Caco-2 (cell line): ENCODE results near the gene SCFD2. TPM values are rescaled to one million over a fixed set of nuclear protein-coding genes. Genes with fewer than 3 reads are reported as not detected.

ENCODE experiments used
- BruUV-seq: library from RNA; stranded (reverse); fragments of 400-500 nt; replicated peaks from 2 replicates; lab custom pipeline; 2021; lab: Mats Ljungman, UMichigan
- CTCF ChIA-PET: fragments of 300-600 bp; sonication (Branson Sonifier 250); formaldehyde crosslinking; loops from one replicate; lab custom pipeline; 2022; ENCODE audit warnings: antibody characterized with exemption; lab: Charles Lee
- POLR2A ChIA-PET: fragments of 300-600 bp; sonication (Branson Sonifier 250); formaldehyde crosslinking; loops from one replicate; lab custom pipeline; 2022; ENCODE audit warnings: antibody characterized with exemption; lab: Charles Lee
- DNase-seq, 2 experiments: peaks; one replicate each; pipeline versions ENCODE4 v3.0.0 to v3.0.0-alpha.2; 2020 to 2022
- H3K27me3 ChIP-seq: replicated peaks from 2 replicates; pipeline ENCODE4 v1.6.0; 2011; ENCODE audit warnings: low read length; ENCODE audit not compliant: control insufficient read depth, insufficient read depth
- H3K36me3 ChIP-seq: 2 replicates; pipeline ENCODE4 v1.5.1; 2011; ENCODE audit warnings: low read length; ENCODE audit not compliant: control insufficient read depth, insufficient read depth
- H3K4me1 ChIP-seq: fragments of 250-450 bp; sonication (Bioruptor Pico); 2 replicates; pipeline ENCODE4 v1.5.1; 2020; ENCODE audit warnings: mild to moderate bottlenecking
- H3K4me3 ChIP-seq: 2 replicates; pipeline ENCODE4 v1.5.1; 2011; ENCODE audit warnings: low read depth, mild to moderate bottlenecking, control low read depth, low read length
- H3K9me3 ChIP-seq: fragments of 250-450 bp; sonication (Bioruptor Pico); 2 replicates; pipeline ENCODE4 v1.5.1; 2020; ENCODE audit warnings: mild to moderate bottlenecking, moderate library complexity
- H3K27ac Mint-ChIP-seq: one replicate; pipeline ENCODE4 v1.8.0; 2022; ENCODE audit warnings: mixed read lengths; ENCODE audit not compliant: unreplicated experiment
- H3K27me3 Mint-ChIP-seq: one replicate; pipeline ENCODE4 v1.8.0; 2022; ENCODE audit warnings: mixed read lengths; ENCODE audit not compliant: insufficient read depth, unreplicated experiment
- H3K36me3 Mint-ChIP-seq: one replicate; pipeline ENCODE4 v1.8.0; 2022; ENCODE audit warnings: mild to moderate bottlenecking, mixed read lengths; ENCODE audit not compliant: insufficient read depth, unreplicated experiment
- H3K4me1 Mint-ChIP-seq: one replicate; pipeline ENCODE4 v1.8.0; 2022; ENCODE audit warnings: low read depth, mixed read lengths; ENCODE audit not compliant: unreplicated experiment
- H3K4me3 Mint-ChIP-seq: one replicate; pipeline ENCODE4 v1.8.0; 2022; ENCODE audit warnings: mild to moderate bottlenecking, moderate library complexity, mixed read lengths; ENCODE audit not compliant: unreplicated experiment
- H3K9me3 Mint-ChIP-seq: one replicate; pipeline ENCODE4 v1.8.0; 2022; ENCODE audit warnings: mixed read lengths; ENCODE audit not compliant: unreplicated experiment
- CTCF ChIP-seq, 2 experiments: fragments of 200-600 bp in 1 of 2; IDR thresholded peaks; 1 replicate in 1 of 2; 2 replicates in 1 of 2; pipeline versions ENCODE4 v1.5.1 to v1.8.0; 2011 to 2022; ENCODE audit warnings: antibody characterized with exemption in 1 of 2, control low read depth in 1 of 2, inconsistent platforms in 1 of 2, low read depth in 1 of 2, low read length in 1 of 2, mild to moderate bottlenecking in 1 of 2, moderate library complexity in 1 of 2; ENCODE audit not compliant: insufficient read depth in 1 of 2, severe bottlenecking in 1 of 2, unreplicated experiment in 1 of 2
- intact Hi-C: fragments of 100-400 bp; cut with micrococcal nuclease; formaldehyde crosslinking; loops from one replicate; pipeline ENCODE4 v1.10.0; 2022; ENCODE audit not compliant: unreplicated experiment
- total RNA-seq: library from RNA; stranded (reverse); gene quantifications from 2 replicates; pipeline ENCODE4 v1.2.3, GENCODE V29; 2022

SCFD2 gene
- total RNA-seq, 1 experiment from 2014 or later: 12.2 TPM

GRCh38 chr4:53194727-53195126 lies 171.1 kb downstream of the SCFD2 start:
- Histone ChIP-seq H3K4me3 (no peak overlapping the region), H3K27me3 (no peaks in the 10 kb centered on the region), H3K4me1 (no peaks in the 10 kb centered on the region), H3K36me3 (no peaks in the 10 kb centered on the region), H3K9me3 (no peaks in the 10 kb centered on the region)
- intact Hi-C loops: loop anchor here (5.0 to 10.0 kb wide), 4 partner anchors 120 to 713 kb away; partner anchors contain the start of genes FIP1L1 and LNX1
- BruUV-seq: no TSS peak
- H3K9me3 Mint-ChIP-seq: no peaks in the 10 kb centered on the region
- peaks cover 13% of the 10 kb centered on the region for H3K4me1 Mint-ChIP-seq
- no peaks in the 10 kb centered on the region for H3K27me3 Mint-ChIP-seq
- no peak for TF ChIP-seq CTCF (IDR thresholded peaks at IDR 0.05; ENCODE audit: insufficient read depth in 1 of 2, low read depth in 1 of 2, low read length in 1 of 2, severe bottlenecking in 1 of 2, unreplicated experiment in 1 of 2)
- no peak overlapping the region for H3K4me3 Mint-ChIP-seq
- no peak for DNase-seq
- CTCF ChIA-PET: no interaction called here
- no peak overlapping the region for H3K27ac Mint-ChIP-seq
- no peaks in the 10 kb centered on the region for H3K36me3 Mint-ChIP-seq
- POLR2A ChIA-PET: no interaction called here

- H3K27ac Mint-ChIP-seq: no peak overlapping the region
- H3K9me3 Mint-ChIP-seq: no peaks in the 10 kb centered on the region
- H3K4me3 ChIP-seq: no peak overlapping the region
- peaks cover 10% of the 10 kb centered on the region for H3K4me1 ChIP-seq
- intact Hi-C loops: loop anchor here (10.0 kb wide), 1 partner anchor 122 kb away; no protein-coding TSS in a partner anchor
- DNase-seq: no peak
- no peaks in the 10 kb centered on the region for H3K36me3 Mint-ChIP-seq
- no peaks in the 10 kb centered on the region for H3K27me3 ChIP-seq
- no peaks in the 10 kb centered on the region for H3K27me3 Mint-ChIP-seq
- peaks cover 13% of the 10 kb centered on the region for H3K4me1 Mint-ChIP-seq
- no peaks in the 10 kb centered on the region for H3K9me3 ChIP-seq
- no TSS peak for BruUV-seq
- ChIA-PET CTCF (no interaction called here), POLR2A (no interaction called here)
- H3K4me3 Mint-ChIP-seq: no peak overlapping the region
- no peak for TF ChIP-seq CTCF (IDR thresholded peaks at IDR 0.05; ENCODE audit: insufficient read depth in 1 of 2, low read depth in 1 of 2, low read length in 1 of 2, severe bottlenecking in 1 of 2, unreplicated experiment in 1 of 2)
- H3K36me3 ChIP-seq: no peaks in the 10 kb centered on the region
Observed at GRCh38 chr4:53193111-53193510, 172.8 kb downstream of the SCFD2 start.

GRCh38 chr4:53192496-53192895 lies 173.4 kb downstream of the SCFD2 start:
- CTCF ChIA-PET: no interaction called here
- POLR2A ChIA-PET: no interaction called here
- no peak overlapping the region for H3K27ac Mint-ChIP-seq
- Histone ChIP-seq H3K9me3 (no peaks in the 10 kb centered on the region), H3K36me3 (no peaks in the 10 kb centered on the region), H3K4me3 (no peak overlapping the region), H3K27me3 (no peaks in the 10 kb centered on the region), H3K4me1 (peaks cover 15% of the 10 kb centered on the region)
- no peak for TF ChIP-seq CTCF (IDR thresholded peaks at IDR 0.05; ENCODE audit: insufficient read depth in 1 of 2, low read depth in 1 of 2, low read length in 1 of 2, severe bottlenecking in 1 of 2, unreplicated experiment in 1 of 2)
- peaks cover 13% of the 10 kb centered on the region for H3K4me1 Mint-ChIP-seq
- intact Hi-C loops: loop anchor here (10.0 kb wide), 1 partner anchor 122 kb away; no protein-coding TSS in a partner anchor
- DNase-seq: no peak
- no peaks in the 10 kb centered on the region for H3K36me3 Mint-ChIP-seq
- no TSS peak for BruUV-seq
- H3K27me3 Mint-ChIP-seq: no peaks in the 10 kb centered on the region
- no peaks in the 10 kb centered on the region for H3K9me3 Mint-ChIP-seq
- H3K4me3 Mint-ChIP-seq: no peak overlapping the region
